Measurements from ENCODE around the gene NDNF. TPM values are rescaled to one million over a fixed set of nuclear protein-coding genes. Genes with fewer than 3 reads are reported as not detected.

The NDNF gene
- total RNA-seq, 1 donor from 2014 or later = 51.1 TPM

DNA sequence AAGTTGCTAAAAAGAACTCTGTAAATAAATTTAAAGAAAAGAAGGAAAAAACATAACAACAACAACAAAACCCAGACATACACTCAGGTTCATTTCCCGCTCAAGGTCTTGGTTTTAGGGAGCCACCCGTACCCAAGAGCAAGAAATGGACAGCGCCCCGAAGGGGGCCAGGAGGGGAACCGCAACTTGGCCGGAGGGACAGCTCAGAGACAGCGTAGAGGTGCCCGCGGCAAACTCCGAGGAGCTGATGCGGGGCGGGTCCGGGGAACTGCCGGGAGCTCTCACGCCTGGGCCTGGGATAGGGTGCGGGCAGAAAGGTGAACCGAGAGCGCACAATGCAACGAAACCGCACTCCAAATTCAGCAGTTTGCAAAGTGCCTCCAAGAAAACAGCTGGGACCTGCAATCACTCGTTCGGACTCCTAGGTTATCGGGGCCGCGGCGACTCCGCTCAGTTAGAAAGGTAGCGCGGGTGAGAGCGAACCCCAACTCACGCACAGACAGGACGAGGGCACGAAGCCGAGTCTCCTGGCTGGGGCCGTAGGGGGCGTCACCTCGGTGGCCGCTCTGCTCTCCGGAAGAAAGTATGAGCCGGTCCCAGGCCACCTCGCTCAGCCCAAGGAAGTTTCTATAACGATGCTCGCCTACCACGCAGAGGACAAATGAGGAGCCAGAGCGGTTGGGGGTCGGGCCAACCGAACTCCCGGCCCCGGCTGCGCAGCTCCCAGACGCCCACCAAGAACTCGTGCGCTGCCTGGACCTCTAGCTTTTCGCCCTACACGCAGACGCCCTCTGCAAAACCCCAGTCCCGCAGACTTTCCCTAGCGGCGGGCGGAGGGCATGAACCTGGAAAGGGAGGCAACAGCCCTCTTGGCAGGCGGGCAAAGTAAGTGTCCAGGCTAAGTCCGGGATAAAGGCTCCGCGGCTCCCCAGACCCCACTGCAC is 1.4 kb downstream of the NDNF start:
- DNase-seq = peak; percentile 53

DNA sequence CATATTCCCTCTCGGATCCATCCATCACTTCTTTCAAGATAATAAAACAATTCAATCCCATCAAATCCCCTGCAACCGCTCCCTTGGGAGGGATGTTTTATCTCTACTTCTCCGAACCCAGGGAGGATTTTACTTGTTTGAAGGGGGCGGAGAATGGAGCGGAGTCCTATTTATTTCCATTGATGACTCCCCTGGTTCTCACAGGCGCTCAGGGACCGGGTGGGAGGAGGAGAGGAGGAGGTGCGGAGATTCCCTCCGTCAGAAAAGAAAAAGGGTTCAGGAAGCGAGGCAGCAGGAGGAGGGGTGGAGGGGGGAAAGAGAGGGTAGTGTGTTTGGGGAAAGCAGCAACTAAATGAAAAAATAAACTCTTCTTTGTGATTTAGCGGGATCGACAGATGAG is 2.1 kb downstream of the NDNF start:
- peak; percentile 32 for DNase-seq

DNA sequence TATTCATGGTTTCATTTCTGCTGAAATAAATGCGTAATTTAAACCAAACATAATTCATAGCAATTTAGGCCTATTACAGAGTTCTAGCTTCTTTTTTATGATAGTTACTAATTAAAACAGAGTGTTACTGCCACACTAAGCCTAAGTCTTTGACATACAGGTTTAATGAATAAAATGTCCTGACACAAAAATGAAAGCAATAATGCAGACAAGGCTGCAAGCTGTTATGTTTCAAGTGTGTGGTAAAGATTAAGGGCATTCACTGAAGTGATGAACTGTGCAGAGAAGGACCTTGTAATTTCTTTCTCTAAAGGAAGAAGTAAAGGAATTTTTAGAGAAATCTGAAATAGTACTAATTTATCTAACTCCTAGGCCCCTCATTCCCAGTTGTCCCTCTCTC is 2.9 kb downstream of the NDNF start:
- peak; percentile 8 for DNase-seq

DNA sequence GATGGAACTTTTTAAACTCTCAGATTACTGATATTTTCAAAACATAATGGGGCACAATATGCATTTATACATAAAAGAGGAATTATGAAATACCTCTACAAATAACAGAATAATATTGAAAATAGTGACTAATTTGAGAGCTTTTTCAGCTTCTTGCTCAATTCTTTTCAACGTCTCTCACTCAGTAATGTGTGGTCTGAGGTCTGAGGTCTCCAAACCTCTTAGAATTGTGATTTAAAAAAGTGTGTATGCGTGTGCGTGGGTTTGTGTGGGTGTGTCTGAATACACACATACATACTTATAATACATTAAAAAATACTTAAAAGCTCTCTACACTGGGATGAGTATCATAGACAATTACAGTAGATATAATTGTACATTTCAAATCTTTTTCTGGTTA is 7.9 kb downstream of the NDNF start:
- no peak for DNase-seq

DNA sequence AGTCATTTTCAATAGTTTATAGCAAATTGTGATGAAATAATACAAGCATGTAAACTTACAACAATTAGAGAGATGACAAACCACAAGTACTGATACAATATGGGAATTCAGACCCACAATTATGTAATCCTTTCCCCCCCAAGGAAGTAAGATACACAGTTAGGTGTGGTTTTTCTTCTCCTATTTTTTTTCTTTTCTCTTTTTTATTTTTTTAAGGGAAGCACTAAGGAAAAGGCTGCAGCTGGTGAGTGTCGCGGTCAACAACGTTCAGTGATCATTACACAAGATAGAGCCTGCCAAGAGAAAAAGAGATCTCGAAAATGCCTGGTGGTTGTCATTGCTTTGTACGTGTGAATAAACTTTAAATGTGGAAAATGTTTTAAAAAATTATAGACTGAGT is 9.8 kb downstream of the NDNF start:
- DNase-seq = peak; percentile 27

DNA sequence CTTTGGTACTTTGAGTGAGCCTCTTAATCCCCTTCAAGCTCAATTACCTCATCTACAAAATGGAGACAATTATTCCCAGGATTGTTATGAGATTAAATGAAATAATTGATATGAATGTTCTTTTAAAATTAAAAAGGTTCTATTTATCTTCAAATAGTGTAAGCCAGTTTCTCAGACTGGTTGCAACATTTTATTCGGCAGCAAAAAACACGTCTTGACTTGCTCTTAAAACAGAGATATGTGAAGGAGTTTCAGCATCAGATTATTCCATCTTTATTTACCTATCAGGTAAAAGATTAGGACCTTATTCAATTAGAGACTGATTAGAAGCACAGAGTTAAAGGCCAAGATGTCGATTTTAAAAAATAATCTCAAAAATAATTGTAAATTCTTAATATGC is 10.5 kb downstream of the NDNF start:
- no peak for DNase-seq

DNA sequence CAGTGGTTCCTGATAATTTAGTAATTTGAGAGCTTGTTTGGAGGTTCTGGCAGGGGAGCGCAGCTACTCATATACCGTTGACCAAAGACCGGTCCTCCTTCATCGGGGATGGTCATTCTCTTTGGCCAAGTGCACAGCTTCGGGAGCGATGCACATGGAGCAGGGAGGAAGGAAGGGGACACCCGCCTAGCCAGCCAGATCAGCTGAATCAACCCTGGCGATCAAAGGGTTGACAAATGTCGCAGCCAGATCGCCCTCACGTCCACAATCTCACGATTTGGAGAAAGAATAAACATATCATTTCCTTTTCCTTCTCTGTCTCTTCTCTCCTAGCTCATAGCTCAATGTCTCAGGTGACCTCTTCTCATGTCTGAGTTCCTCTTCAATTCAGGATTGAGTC is 11.1 kb downstream of the NDNF start:
- no peak for DNase-seq

DNA sequence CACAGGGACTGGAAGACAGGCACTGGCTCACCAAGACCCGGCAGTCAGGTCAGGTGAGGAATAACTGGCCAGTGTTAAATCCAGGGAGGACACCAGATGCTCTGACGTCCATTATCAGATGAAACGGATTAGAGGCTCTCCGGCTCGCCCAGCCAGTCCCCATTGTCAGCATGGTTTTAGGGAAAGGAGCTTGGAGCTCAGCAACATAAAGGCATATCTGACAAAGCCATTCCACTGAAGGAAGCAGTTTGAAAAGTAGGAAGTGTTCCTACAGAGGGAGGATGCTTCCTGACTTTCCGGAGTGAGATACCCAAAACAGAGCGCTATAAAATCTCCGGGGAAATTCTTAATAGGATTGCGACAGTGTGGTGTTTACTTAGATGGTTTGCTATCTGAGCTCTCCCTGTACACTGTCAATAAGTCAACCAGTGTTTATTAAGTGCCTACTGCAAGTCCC is 14.8 kb downstream of the NDNF start:
- no peak for DNase-seq

DNA sequence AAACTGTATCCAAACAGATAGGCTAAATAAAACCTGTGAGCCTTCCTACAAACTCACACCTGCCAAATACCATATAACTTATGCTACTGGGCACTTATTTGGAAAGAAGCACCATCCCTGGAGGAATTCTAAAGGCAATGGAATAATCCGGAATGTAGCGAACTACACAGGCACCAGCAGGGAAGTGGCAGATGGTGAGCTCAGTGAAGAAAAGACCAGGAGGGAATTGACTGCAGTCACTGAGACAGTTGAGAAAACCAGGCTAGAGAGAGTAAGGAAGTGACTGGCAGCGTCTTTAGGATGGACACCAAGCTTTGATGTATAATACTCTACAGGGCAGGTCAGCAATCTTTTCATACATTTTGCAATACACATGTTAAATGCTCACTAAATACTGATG is 16.3 kb downstream of the NDNF start:
- no peak for DNase-seq

DNA sequence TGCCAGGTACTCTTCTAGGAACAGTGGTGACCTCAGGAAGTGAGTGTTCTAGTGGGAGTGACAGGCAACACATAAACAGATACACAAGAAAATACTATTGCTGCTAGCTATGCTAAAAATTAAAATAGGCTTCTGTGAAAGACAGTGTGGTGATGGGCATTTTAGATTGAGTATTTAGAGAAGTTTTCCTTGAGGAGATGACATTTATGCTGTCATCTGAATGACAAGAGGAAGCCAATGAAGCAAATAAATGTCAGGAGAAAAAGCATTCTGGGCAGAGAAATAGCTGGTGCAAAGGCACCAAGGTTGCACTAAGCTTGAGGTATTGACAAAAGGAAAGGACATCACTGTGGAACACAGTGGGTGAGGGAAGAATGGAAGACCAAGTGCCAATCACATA is 18.0 kb downstream of the NDNF start:
- no peak for DNase-seq

DNA sequence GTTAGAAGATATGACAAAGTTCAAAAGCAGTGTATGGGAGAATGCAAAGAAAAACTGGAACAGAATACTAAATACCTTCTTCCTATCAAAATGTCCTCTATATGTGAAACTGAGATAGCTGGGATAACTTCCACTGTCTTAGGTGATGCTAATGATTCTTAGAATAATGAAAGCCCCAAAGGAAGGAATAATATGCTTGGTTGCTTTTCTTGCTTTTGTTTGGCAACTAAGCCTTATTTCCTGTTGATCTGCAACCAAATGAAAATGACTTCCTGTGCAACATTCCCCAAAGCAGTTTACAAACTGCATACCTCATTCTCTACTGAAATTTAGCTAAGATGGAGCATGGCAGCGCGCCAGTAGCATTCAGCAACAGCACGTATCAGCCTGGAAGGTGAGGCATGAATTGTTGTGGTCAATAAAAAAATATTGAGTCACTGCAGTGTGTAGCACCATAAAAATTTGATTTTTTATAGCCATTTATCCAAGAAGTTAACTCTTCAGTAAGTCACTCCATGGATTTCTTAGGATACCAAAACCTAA is 18.7 kb downstream of the NDNF start:
- DNase-seq = no peak

DNA sequence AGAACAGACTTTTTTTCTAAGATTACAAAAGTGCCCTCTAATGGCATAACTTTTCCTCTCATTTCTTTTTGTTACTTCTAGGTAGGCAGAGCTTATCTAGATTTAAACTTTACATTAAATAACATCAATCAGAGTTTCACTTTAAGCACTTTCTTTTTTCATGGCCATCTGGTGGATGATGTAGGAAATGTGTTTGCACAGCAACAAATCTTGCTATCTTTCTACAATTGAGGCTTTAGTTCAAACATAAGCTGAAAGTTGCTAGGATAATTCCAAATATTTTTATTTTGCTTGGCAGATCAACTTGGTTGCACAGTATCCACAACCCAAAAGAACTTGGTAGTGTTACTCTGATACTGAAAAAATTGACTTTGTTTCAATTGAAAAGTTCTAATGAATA is 22.0 kb downstream of the NDNF start:
- DNase-seq = peak; percentile 39

DNA sequence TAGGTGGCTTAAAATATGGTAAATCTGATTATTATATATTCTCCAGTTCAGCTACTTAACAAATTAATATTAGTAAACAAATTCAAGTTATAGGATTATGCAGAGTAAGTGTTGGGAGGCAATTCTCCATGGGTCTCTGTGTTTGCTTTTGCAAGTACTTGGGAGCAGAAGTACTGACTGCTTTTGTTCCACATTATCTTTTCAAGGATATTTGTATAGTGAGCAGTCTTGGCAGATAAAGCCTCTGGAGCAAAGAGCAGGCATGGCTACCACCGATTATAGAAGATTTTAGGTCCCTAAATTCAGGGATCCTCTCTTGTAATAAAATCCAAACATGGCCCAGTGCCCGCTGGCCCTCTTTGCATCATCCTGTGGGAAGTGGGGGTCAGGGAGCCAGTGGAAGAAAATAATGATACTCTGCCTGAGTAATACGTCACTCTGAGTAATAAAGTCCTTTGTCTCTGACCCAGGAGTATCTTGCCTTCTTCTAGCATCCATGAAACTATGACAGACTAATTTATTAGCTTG is 23.2 kb downstream of the NDNF start:
- no peak for DNase-seq

DNA sequence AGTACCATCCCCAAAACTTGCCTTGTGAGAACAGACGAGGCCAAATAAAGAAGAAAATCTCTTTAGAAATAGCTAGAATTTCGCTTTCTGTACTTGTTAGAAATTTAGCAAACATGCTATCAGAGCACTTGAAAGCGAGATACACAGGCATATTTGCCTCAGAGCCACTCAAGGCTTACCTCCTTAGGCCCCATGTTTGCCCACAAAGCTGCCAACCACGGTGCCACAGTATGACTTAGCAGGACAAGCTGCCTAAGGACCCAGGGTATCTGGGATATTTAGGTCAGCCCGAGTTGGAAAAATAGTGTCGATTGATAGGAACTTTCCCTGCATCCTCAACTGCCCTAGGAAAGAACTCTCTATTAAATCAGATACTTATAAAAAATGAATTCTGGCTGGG is 24.2 kb downstream of the NDNF start:
- no peak for DNase-seq

DNA sequence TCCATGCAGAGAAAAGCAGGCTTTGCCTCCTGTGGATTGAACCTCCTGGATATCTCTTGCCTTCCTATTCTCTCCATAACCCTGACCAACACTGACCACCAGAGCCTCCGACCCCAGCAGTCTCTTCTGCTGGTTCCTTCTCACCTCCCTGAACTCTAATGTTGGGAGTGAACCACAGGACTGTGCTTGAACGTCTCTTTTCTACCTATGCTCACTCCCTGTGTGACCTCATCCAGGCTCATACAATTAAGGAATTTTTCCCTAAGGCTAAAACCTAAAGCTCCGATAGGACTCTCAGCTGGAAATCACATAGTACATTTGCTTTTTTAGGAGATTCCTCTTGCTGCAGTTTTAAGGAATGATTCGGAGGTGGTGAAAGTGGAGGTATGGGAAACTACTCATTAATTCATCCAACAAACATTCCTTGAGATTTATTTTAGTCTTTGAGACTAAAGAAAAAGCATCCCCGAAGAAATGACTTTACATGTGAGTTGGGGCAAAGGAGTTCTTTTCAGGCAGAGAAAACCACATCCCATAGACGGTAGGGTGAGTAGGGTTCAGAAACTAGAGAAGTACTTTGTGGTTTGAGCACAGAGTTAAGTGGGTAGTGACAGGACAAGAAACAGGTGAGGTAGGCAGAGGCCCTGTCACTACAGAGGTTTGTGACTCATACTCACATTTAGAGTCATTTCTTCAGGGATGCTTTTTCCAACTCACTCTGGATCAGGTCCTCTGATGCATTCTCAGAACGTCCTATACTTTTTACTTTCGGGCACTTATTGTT is 30.8 kb downstream of the NDNF start:
- DNase-seq = no peak

DNA sequence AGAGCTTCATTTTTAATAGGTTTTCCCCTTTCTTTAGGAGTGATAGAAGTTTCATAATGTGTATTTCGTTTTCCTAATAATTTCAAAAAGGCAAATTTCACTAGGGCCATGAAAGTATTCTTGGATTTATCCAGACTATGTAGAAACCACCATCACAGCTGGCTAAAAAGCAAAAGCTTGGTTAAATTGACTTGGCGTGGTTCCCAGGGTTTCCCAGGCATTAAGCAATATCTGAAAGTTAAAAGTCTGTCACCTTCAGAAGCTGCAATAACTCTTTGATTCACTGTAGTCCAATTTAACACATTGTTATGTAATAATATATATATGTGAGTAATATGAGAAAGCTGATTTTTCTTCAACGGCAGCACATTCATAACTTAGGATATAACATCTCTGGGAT is 38.3 kb downstream of the NDNF start:
- peak; percentile 11 for DNase-seq

DNA sequence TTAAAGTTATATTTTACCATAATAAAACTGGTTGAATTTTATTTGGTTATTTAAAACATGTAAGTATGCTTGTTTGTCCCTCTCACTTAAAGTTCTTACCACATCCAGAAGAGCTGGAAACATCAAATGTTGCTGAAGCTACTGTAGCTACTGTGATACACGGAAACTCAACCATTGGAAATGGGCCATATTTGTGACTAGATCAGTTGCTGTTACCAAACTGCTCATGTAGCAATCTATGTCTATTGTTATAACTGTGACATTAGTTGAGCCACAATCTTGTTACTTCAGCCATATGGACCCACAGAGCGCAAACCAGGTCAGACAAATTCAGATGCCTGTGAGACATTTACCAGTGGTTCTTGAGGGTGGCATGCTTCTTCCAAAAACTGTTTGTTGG is 41.6 kb downstream of the NDNF start:
- DNase-seq = no peak

DNA sequence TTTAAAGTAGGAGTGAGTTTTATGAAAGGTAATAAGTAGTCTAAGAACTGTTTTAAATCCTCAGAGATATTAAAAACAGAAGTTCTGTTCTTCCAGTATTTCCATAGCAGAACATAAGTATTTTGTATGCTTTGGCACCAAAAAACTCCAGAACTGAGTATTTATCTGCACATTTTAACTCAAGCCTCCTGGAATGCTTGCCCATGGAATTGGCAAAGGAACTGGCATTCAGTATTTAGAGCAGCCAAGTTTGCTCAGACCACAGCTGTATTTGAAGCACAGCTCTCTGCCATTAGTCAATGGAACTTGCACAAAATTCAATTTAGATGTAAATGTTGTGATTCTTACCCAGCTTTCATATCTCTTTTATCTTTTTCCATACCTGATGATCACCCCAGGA is 42.2 kb downstream of the NDNF start:
- DNase-seq = peak; percentile 59

DNA sequence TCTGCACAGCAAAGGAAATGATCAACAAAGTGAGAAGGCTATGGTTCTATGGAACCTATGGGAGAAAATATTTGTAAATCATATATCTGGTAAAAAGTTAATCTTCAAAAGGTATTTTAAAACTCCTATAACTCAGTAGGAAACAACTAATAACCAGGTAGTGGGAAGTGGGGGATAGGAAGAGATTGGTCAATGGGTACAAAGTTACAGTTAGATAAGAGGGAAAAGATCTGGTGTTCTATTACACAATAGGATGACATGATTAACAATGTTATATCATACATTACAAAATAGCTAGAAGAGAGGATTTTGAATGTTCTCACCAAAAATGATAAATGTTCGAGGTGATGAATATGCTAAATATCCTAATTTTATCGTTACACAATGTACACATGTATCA is 46.3 kb downstream of the NDNF start:
- no peak for DNase-seq

DNA sequence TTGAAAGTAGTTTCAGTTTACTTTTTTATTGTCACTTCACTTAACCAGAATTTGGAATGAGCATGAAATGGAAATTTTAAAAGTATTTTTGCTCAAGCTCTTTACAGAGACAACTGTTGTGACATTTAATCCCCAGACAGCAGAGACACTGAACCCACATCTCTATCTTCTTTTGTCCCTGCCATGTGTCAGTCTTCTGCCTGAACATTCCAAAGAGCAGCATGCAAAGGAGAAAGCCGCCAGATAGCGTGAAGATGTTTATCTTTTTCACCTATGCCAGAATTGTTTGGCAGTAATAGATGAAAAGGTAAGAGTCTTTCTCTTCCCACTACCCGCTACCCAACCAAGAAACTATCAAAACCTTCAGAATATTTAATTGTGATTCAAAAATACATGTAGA is 46.8 kb downstream of the NDNF start:
- no peak for DNase-seq

DNA sequence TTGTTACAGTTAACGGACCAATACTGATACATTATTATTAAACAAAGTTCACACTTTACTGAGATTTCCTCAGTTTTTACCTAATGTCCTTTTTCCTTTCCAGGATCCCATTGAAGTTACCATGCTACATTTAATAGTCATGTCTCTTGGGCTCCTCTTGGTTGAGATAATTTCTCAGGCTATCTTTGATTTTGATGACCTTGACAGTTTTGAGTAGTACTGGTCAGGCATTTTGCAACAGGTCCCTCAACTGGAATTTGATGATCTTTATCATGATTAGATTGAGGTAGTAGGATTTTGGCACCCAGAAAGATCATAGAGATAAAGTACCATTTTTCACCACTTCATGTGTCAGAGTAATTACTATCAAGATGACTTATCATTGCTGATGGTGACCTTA is 53.8 kb downstream of the NDNF start:
- no peak for DNase-seq

DNA sequence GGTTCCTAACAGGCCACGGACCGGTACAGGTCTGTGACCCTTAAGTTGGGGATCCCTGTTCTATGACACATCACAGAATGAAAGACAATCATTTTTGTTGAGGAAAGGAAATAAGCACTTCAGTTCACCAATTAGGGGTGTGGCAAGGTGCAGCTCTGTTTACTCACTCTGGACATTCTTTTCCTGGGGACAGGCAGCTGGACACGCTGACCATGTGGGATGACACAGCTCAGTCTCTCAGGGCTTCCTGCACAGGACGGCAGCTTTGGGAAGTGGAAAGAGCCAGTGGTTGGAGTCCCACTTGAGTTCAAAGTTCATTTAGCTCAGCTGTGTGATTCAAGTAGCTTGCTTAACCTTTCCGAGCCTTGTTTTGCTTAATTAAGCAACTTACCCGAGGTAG is 55.7 kb downstream of the NDNF start:
- no peak for DNase-seq

DNA sequence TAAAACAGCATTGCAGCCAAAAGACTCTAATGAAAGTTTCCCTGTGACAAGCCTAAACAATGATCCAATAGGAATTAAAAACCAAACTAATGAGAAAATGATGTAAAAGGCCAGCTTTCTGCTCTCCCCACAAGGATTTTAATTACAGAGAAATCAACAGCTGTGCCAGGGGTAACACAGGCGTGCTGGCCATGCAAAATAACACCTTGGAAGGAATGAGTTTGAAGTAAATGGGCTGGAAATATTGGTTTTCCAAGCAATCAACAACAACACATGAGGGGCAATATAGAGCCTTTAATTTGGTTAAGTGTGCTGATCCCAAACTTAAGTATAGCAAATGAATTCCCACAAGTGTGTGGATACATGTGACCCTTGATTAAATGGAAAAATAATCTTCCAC is 56.9 kb downstream of the NDNF start:
- DNase-seq = no peak

All from tongue (tissue), 2 donors.